ENCODE measurements around the gene ITGBL1.

The ITGBL1 gene

GRCh38 chr13:101631395-101631794 is 178.9 kb downstream of the ITGBL1 start:
- no peak for DNase-seq

GRCh38 chr13:101634142-101634541 is 181.7 kb downstream of the ITGBL1 start:
- DNase-seq = no peak

GRCh38 chr13:101639711-101640110 is 187.2 kb downstream of the ITGBL1 start:
- no peak for DNase-seq

- no peak for DNase-seq
These were observed 188.4 kb downstream of the ITGBL1 start for GRCh38 chr13:101640788-101641400.

GRCh38 chr13:101645871-101646270 is 193.4 kb downstream of the ITGBL1 start:
- DNase-seq = no peak

GRCh38 chr13:101647760-101648159 is 195.3 kb downstream of the ITGBL1 start:
- no peak for DNase-seq

GRCh38 chr13:101648766-101649487 is 196.5 kb downstream of the ITGBL1 start:
- DNase-seq = no peak

- DNase-seq = no peak
These were observed 197.1 kb downstream of the ITGBL1 start for GRCh38 chr13:101649488-101650126.

- no peak for DNase-seq
These were observed 202.4 kb downstream of the ITGBL1 start for GRCh38 chr13:101654883-101655282.

- no peak for DNase-seq
These were observed 203.0 kb downstream of the ITGBL1 start for GRCh38 chr13:101655435-101655834.

- DNase-seq = no peak
These were observed 208.2 kb downstream of the ITGBL1 start for GRCh38 chr13:101660711-101661110.

- DNase-seq = peak; percentile 3 to 35
These were observed 209.4 kb downstream of the ITGBL1 start for GRCh38 chr13:101661839-101662238.

GRCh38 chr13:101673360-101674105 is 221.1 kb downstream of the ITGBL1 start:
- no peak for DNase-seq

GRCh38 chr13:101681834-101682233 is 229.4 kb downstream of the ITGBL1 start:
- DNase-seq = no peak

GRCh38 chr13:101686003-101686402 is 233.5 kb downstream of the ITGBL1 start:
- no peak for DNase-seq

GRCh38 chr13:101690871-101691270 is 238.4 kb downstream of the ITGBL1 start:
- DNase-seq = peak; percentile 15 to 65

GRCh38 chr13:101691341-101691860 is 238.9 kb downstream of the ITGBL1 start:
- DNase-seq = peak; percentile 24 to 79

- no peak for DNase-seq
These were observed 243.5 kb downstream of the ITGBL1 start for GRCh38 chr13:101695870-101696516.

GRCh38 chr13:101697745-101698144 is 245.3 kb downstream of the ITGBL1 start:
- peak in 1 of 2 experiments; percentile 48 for DNase-seq

GRCh38 chr13:101698400-101698799 is 245.9 kb downstream of the ITGBL1 start:
- DNase-seq = no peak

- DNase-seq = no peak
These were observed 248.1 kb downstream of the ITGBL1 start for GRCh38 chr13:101700598-101700997.

- no peak for DNase-seq
These were observed 250.6 kb downstream of the ITGBL1 start for GRCh38 chr13:101703081-101703480.

- DNase-seq = no peak
These were observed 251.4 kb downstream of the ITGBL1 start for GRCh38 chr13:101703838-101704237.

Data from NCI-H2081 (cell line).